HCT116 (cell line): Measurements from ENCODE around the gene MLLT3. TPM values are rescaled to one million over a fixed set of nuclear protein-coding genes. Genes with fewer than 3 reads are reported as not detected.

Experiments used
- ATAC-seq: fragments of 200-7000 bp; cut with Tn5 transposase; 2 replicates; pipeline ENCODE4 v1.9.1; 2020; ENCODE audit warnings: mild to moderate bottlenecking, moderate library complexity
- BruUV-seq: library from RNA; stranded (reverse); fragments of 400-500 nt; replicated peaks from 2 replicates; lab custom pipeline; 2021; lab: Mats Ljungman, UMichigan
- CTCF ChIA-PET: fragments of 300-600 bp; sonication (Branson Sonifier 250); formaldehyde crosslinking; loops from one replicate; lab custom pipeline; 2021; ENCODE audit warnings: antibody characterized with exemption; lab: Charles Lee
- POLR2A ChIA-PET: fragments of 300-600, 350-600 bp; sonication (Branson Sonifier 250); formaldehyde crosslinking; loops from one replicate; lab custom pipeline; 2021; ENCODE audit warnings: antibody characterized with exemption; lab: Charles Lee
- RAD21 ChIA-PET, 2 experiments: fragments of 300-600 bp; sonication (Branson Sonifier 250); formaldehyde crosslinking; loops; one replicate each; lab custom pipeline; 2023; ENCODE audit warnings: low total read pairs in 2 of 2; ENCODE audit not compliant: uncharacterized antibody in 2 of 2, unreplicated experiment in 2 of 2, low non-redundant PET in 1 of 2; lab: Charles Lee
- DNase-seq: peaks from one replicate; pipeline ENCODE4 v3.0.0-alpha.2; 2010; ENCODE audit warnings: low read depth, low spot score
- H2AFZ ChIP-seq: fragments of 200-600 bp; shearing (Covaris generic), sonication (generic); 2 replicates; pipeline ENCODE4 v1.6.1; 2017; ENCODE audit warnings: low read depth, mixed run types, mixed read lengths, antibody characterized with exemption, low read length; ENCODE audit not compliant: poor library complexity, severe bottlenecking
- H3K27ac ChIP-seq: 2 replicates; pipeline ENCODE4 v1.5.1; 2012; ENCODE audit warnings: low read depth, low read length
- H3K27me3 ChIP-seq: fragments of 200-600 bp; sonication (generic); 2 replicates; pipeline ENCODE4 v1.6.1; 2016; ENCODE audit warnings: mixed run types, low read length, mixed read lengths; ENCODE audit not compliant: insufficient read depth
- H3K36me3 ChIP-seq, 2 experiments: fragments of 200-500 bp in 1 of 2; fragments of 200-600 bp in 1 of 2; sonication (Bioruptor generic) in 1 of 2; sonication (generic) in 1 of 2; 2 replicates each; pipeline versions ENCODE4 v1.5.1 to v1.6.1; 2014 to 2016; ENCODE audit warnings: low read length in 2 of 2, inconsistent platforms in 1 of 2, mixed read lengths in 1 of 2, mixed run types in 1 of 2; ENCODE audit not compliant: insufficient read depth in 2 of 2, control insufficient read depth in 1 of 2
- H3K4me1 ChIP-seq, 2 experiments: fragments of 200-600 bp in 1 of 2; sonication (generic) in 1 of 2; 2 replicates each; pipeline versions ENCODE4 v1.5.1 to v1.6.1; 2012 to 2017; ENCODE audit warnings: low read length in 2 of 2, inconsistent platforms in 1 of 2, mild to moderate bottlenecking in 1 of 2, mixed read lengths in 1 of 2, mixed run types in 1 of 2, moderate library complexity in 1 of 2; ENCODE audit not compliant: insufficient read depth in 2 of 2, control insufficient read depth in 1 of 2
- H3K4me2 ChIP-seq: fragments of 200-600 bp; sonication (generic); 2 replicates; pipeline ENCODE4 v1.6.1; 2017; ENCODE audit warnings: mixed run types, low read length, mixed read lengths
- H3K4me3 ChIP-seq, 2 experiments: fragments of 200-600 bp in 1 of 2; sonication (generic) in 1 of 2; replicated peaks in 1 of 2; 2 replicates each; pipeline ENCODE4 v1.5.1; 2011 to 2016; ENCODE audit warnings: low read length in 2 of 2, control low read depth in 1 of 2, low read depth in 1 of 2, mild to moderate bottlenecking in 1 of 2, mixed read lengths in 1 of 2, mixed run types in 1 of 2
- H3K79me2 ChIP-seq: fragments of 200-600 bp; sonication (generic); 2 replicates; pipeline ENCODE4 v1.6.1; 2017; ENCODE audit warnings: mild to moderate bottlenecking, mixed run types, low read length, moderate library complexity, mixed read lengths; ENCODE audit not compliant: insufficient read depth
- H3K9ac ChIP-seq: fragments of 200-600 bp; sonication (generic); 2 replicates; pipeline ENCODE4 v1.6.1; 2016; ENCODE audit warnings: low read length, mixed read lengths
- H3K9me2 ChIP-seq: fragments of 200-600 bp; sonication (generic), shearing (Covaris generic); 2 replicates; pipeline ENCODE4 v1.6.1; 2017; ENCODE audit warnings: mixed run types, mild to moderate bottlenecking, moderate library complexity; ENCODE audit not compliant: insufficient read depth
- H3K9me3 ChIP-seq, 2 experiments: fragments of 200-500 bp in 1 of 2; fragments of 200-600 bp in 1 of 2; sonication (Bioruptor generic) in 1 of 2; sonication (generic) in 1 of 2; 2 replicates each; pipeline ENCODE4 v1.6.1; 2014 to 2017; ENCODE audit warnings: low read length in 2 of 2, mixed read lengths in 2 of 2, inconsistent platforms in 1 of 2, low read depth in 1 of 2, mild to moderate bottlenecking in 1 of 2, mixed run types in 1 of 2, moderate library complexity in 1 of 2; ENCODE audit not compliant: control insufficient read depth in 1 of 2, insufficient read depth in 1 of 2
- H4K20me1 ChIP-seq: fragments of 200-600 bp; sonication (generic), shearing (Covaris generic); 2 replicates; pipeline ENCODE4 v1.6.1; 2017; ENCODE audit warnings: mixed run types, mild to moderate bottlenecking, moderate library complexity; ENCODE audit not compliant: insufficient read depth
- CEBPB ChIP-seq: IDR thresholded peaks from 2 replicates; pipeline ENCODE4 v1.6.1; 2012; ENCODE audit warnings: low read depth
- EGR1 ChIP-seq: IDR thresholded peaks from 2 replicates; pipeline ENCODE4 v1.6.1; 2012; ENCODE audit warnings: low read depth
- ELF1 ChIP-seq: IDR thresholded peaks from 2 replicates; pipeline ENCODE4 v1.6.1; 2012; ENCODE audit warnings: low read depth, borderline replicate concordance
- EZH2 ChIP-seq: fragments of 200-600 bp; sonication (generic); IDR thresholded peaks from 2 replicates; pipeline ENCODE4 v1.6.1; 2017; ENCODE audit warnings: antibody characterized with exemption, mixed run types
- EZH2phosphoT487 ChIP-seq: fragments of 200-600 bp; IDR thresholded peaks from 2 replicates; pipeline ENCODE4 v1.6.1; 2018; ENCODE audit warnings: antibody characterized with exemption, borderline replicate concordance
- FOSL1 ChIP-seq: IDR thresholded peaks from 2 replicates; pipeline ENCODE4 v1.6.1; 2012; ENCODE audit warnings: low read depth
- JUND ChIP-seq: IDR thresholded peaks from 2 replicates; pipeline ENCODE4 v1.6.1; 2012
- POLR2A ChIP-seq: IDR thresholded peaks from 2 replicates; pipeline ENCODE4 v1.7.0; 2011; ENCODE audit warnings: borderline replicate concordance; ENCODE audit not compliant: insufficient read depth, insufficient read length; ENCODE audit errors: extremely low read depth
- POLR2AphosphoS5 ChIP-seq: IDR thresholded peaks from 2 replicates; pipeline ENCODE4 v1.6.1; 2011; ENCODE audit warnings: mild to moderate bottlenecking, low read depth, low read length, moderate library complexity
- SIN3A ChIP-seq: IDR thresholded peaks from 2 replicates; pipeline ENCODE4 v1.6.1; 2012; ENCODE audit warnings: low read depth
- SP1 ChIP-seq: IDR thresholded peaks from 2 replicates; pipeline ENCODE4 v1.6.1; 2012; ENCODE audit warnings: low read depth
- SRF ChIP-seq: IDR thresholded peaks from 2 replicates; pipeline ENCODE4 v1.6.1; 2012; ENCODE audit warnings: low read depth
- TCF7L2 ChIP-seq: IDR thresholded peaks from 2 replicates; pipeline ENCODE4 v1.7.0; 2011; ENCODE audit warnings: borderline replicate concordance, inconsistent platforms; ENCODE audit not compliant: insufficient read depth, insufficient read length; ENCODE audit errors: extremely low read depth
- YY1 ChIP-seq: IDR thresholded peaks from 2 replicates; pipeline ENCODE4 v1.6.1; 2011; ENCODE audit warnings: low read length, low read depth, moderate library complexity, mild to moderate bottlenecking; ENCODE audit not compliant: insufficient replicate concordance; ENCODE audit errors: extremely low read depth
- intact Hi-C: fragments of 100-400 bp; cut with micrococcal nuclease; formaldehyde crosslinking; loops from 2 replicates; pipeline ENCODE4 v1.10.0; 2022
- total RNA-seq: library from RNA; stranded (reverse); gene quantifications from one replicate; pipeline ENCODE4 v1.2.1, GENCODE V29; 2021; ENCODE audit not compliant: unreplicated experiment
- TF ChIP-seq, protein P1 (sequence below): IDR thresholded peaks from 2 replicates; pipeline ENCODE4 v1.6.1; 2012
- TF ChIP-seq, protein P2 (sequence below): IDR thresholded peaks from 2 replicates; pipeline ENCODE4 v1.6.1; 2012; ENCODE audit warnings: low read depth
- TF ChIP-seq, protein P3 (sequence below): IDR thresholded peaks from 2 replicates; pipeline ENCODE4 v1.6.1; 2012

MLLT3 gene
- total RNA-seq, 1 experiment from 2014 or later = 4.3 TPM

DNA sequence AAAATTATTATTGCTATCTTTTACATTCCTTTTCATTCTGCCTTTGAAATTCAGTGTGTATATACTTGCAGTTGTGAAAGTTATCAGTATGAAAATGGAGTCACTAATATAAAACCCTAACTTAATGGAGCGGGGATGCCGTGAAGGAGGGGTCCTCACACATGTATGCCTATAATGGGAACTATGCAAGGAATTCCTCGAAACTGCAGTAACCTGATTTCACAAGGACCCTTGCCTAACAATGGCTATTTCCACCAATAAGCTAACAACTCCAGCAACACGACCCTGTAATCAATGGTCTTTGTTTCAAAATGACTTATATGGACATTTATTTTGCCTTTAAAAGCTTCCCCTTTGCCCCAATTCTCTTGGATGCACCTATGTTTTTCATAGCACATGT, 12.6 kb upstream of the MLLT3 start:
- ChIA-PET POLR2A (interaction anchor here (1.0 kb wide), 1 partner anchor 49 kb away, joined by 3 read pairs; the partner anchor contains the start of gene FOCAD), RAD21 (no interaction called here), CTCF (no interaction called here)
- Histone ChIP-seq H3K79me2 (no peaks in the 10 kb centered on the region), H3K27me3 (no peaks in the 10 kb centered on the region), H4K20me1 (no peaks in the 10 kb centered on the region), H3K4me3 (no peak overlapping the region), H3K36me3 (no peaks in the 10 kb centered on the region), H3K4me1 (no peaks in the 10 kb centered on the region), H3K27ac (no peak overlapping the region), H3K4me2 (no peak overlapping the region), H2AFZ (no peak overlapping the region), H3K9me3 (no peaks in the 10 kb centered on the region), H3K9me2 (no peaks in the 10 kb centered on the region), H3K9ac (no peak overlapping the region)
- TF ChIP-seq, protein P1, sequence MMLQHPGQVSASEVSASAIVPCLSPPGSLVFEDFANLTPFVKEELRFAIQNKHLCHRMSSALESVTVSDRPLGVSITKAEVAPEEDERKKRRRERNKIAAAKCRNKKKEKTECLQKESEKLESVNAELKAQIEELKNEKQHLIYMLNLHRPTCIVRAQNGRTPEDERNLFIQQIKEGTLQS = no peak
- no peak for TF ChIP-seq POLR2A
- no peak for TF ChIP-seq EZH2
- no peak for TF ChIP-seq EGR1
- TF ChIP-seq, protein P2, sequence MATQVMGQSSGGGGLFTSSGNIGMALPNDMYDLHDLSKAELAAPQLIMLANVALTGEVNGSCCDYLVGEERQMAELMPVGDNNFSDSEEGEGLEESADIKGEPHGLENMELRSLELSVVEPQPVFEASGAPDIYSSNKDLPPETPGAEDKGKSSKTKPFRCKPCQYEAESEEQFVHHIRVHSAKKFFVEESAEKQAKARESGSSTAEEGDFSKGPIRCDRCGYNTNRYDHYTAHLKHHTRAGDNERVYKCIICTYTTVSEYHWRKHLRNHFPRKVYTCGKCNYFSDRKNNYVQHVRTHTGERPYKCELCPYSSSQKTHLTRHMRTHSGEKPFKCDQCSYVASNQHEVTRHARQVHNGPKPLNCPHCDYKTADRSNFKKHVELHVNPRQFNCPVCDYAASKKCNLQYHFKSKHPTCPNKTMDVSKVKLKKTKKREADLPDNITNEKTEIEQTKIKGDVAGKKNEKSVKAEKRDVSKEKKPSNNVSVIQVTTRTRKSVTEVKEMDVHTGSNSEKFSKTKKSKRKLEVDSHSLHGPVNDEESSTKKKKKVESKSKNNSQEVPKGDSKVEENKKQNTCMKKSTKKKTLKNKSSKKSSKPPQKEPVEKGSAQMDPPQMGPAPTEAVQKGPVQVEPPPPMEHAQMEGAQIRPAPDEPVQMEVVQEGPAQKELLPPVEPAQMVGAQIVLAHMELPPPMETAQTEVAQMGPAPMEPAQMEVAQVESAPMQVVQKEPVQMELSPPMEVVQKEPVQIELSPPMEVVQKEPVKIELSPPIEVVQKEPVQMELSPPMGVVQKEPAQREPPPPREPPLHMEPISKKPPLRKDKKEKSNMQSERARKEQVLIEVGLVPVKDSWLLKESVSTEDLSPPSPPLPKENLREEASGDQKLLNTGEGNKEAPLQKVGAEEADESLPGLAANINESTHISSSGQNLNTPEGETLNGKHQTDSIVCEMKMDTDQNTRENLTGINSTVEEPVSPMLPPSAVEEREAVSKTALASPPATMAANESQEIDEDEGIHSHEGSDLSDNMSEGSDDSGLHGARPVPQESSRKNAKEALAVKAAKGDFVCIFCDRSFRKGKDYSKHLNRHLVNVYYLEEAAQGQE = no peak
- TF ChIP-seq JUND = no peak
- TF ChIP-seq POLR2AphosphoS5 = no peak
- TF ChIP-seq SIN3A = no peak
- no peak for TF ChIP-seq SRF
- TF ChIP-seq CEBPB = no peak
- TF ChIP-seq FOSL1 = no peak
- TF ChIP-seq, protein P3, sequence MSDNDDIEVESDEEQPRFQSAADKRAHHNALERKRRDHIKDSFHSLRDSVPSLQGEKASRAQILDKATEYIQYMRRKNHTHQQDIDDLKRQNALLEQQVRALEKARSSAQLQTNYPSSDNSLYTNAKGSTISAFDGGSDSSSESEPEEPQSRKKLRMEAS = no peak
- no peak for TF ChIP-seq EZH2phosphoT487
- TF ChIP-seq ELF1 = no peak
- no peak for TF ChIP-seq SP1
- no peak for TF ChIP-seq YY1
- TF ChIP-seq TCF7L2 = no peak
- ATAC-seq = no peak
- intact Hi-C loops = no loop called here
- BruUV-seq = no TSS peak
- DNase-seq = no peak
